Eye (tissue), 1 donor: ENCODE results near the gene KCTD3.

Experiments used
- DNase-seq: peaks from one replicate; pipeline ENCODE4 v3.0.0-alpha.2; 2015

The KCTD3 gene

GRCh38 chr1:215566556-215567490 lies at the start of gene KCTD3:
TSS of gene KCTD3 (plus strand) at chr1:215567304. CDS start at chr1:215567686, 382 bp downstream.
- peak; percentile 93 for DNase-seq

GRCh38 chr1:215517441-215517891 lies 49.6 kb upstream of the KCTD3 start:
- peak; percentile 24 for DNase-seq

- DNase-seq: no peak
Observed at GRCh38 chr1:215518594-215518993, 48.5 kb upstream of the KCTD3 start.

- DNase-seq: no peak
Observed at GRCh38 chr1:215521279-215521678, 45.8 kb upstream of the KCTD3 start.

GRCh38 chr1:215523128-215523861 lies 43.8 kb upstream of the KCTD3 start:
- DNase-seq: peak; percentile 46

GRCh38 chr1:215523906-215524305 lies 43.2 kb upstream of the KCTD3 start:
- DNase-seq: peak; percentile 9

- DNase-seq: peak; percentile 84
Observed at GRCh38 chr1:215526147-215526845, 40.8 kb upstream of the KCTD3 start.

- no peak for DNase-seq
Observed at GRCh38 chr1:215526846-215527151, 40.3 kb upstream of the KCTD3 start.

- no peak for DNase-seq
Observed at GRCh38 chr1:215529111-215529510, 38.0 kb upstream of the KCTD3 start.

- DNase-seq: no peak
Observed at GRCh38 chr1:215529571-215529970, 37.5 kb upstream of the KCTD3 start.

- DNase-seq: no peak
Observed at GRCh38 chr1:215530401-215530984, 36.6 kb upstream of the KCTD3 start.

GRCh38 chr1:215539803-215540570 lies 27.1 kb upstream of the KCTD3 start:
- DNase-seq: no peak

- DNase-seq: no peak
Observed at GRCh38 chr1:215542301-215542700, 24.8 kb upstream of the KCTD3 start.

GRCh38 chr1:215543191-215543606 lies 23.9 kb upstream of the KCTD3 start:
- no peak for DNase-seq

GRCh38 chr1:215543806-215544205 lies 23.3 kb upstream of the KCTD3 start:
- DNase-seq: no peak

- DNase-seq: no peak
Observed at GRCh38 chr1:215544566-215544965, 22.5 kb upstream of the KCTD3 start.

GRCh38 chr1:215545096-215545495 lies 22.0 kb upstream of the KCTD3 start:
- no peak for DNase-seq

- DNase-seq: no peak
Observed at GRCh38 chr1:215547011-215547410, 20.1 kb upstream of the KCTD3 start.

- DNase-seq: no peak
Observed at GRCh38 chr1:215551806-215552205, 15.3 kb upstream of the KCTD3 start.

GRCh38 chr1:215554865-215555264 lies 12.2 kb upstream of the KCTD3 start:
- DNase-seq: no peak

- no peak for DNase-seq
Observed at GRCh38 chr1:215555531-215555930, 11.6 kb upstream of the KCTD3 start.

- DNase-seq: no peak
Observed at GRCh38 chr1:215556996-215557395, 10.1 kb upstream of the KCTD3 start.
